H1 (cell line): ENCODE measurements around the gene SNRPD3. TPM values are rescaled to one million over a fixed set of nuclear protein-coding genes. Genes with fewer than 3 reads are reported as not detected.
"Not testable (repeated sequence)": the region's sequence is repeated elsewhere in the genome, so short reads cannot be mapped to it uniquely, and the experiment has no call there.

Source experiments
- CTCF ChIA-PET: fragments of 300-600 bp; sonication (Branson Sonifier 250); formaldehyde crosslinking; loops from one replicate; lab custom pipeline; 2021; ENCODE audit not compliant: partially characterized antibody; lab: Charles Lee
- POLR2A ChIA-PET: fragments of 300-600 bp; sonication (Branson Sonifier 250); formaldehyde crosslinking; loops from one replicate; lab custom pipeline; 2021; ENCODE audit warnings: inconsistent platforms; ENCODE audit not compliant: partially characterized antibody; lab: Charles Lee
- DNase-seq, 2 experiments: peaks; one replicate each; pipeline versions ENCODE4 v3.0.0 to v3.0.0-alpha.2; 2010 to 2022; ENCODE audit warnings: low spot score in 2 of 2, low read depth in 1 of 2, mixed read lengths in 1 of 2
- FAIRE-seq: peaks from 2 replicates; lab custom pipeline; 2011; peaks lifted over from hg19 to GRCh38; lab: Jason Lieb, UNC
- H2AFZ ChIP-seq: 2 replicates; pipeline ENCODE4 v1.8.1; 2012; ENCODE audit warnings: low read length, inconsistent platforms
- H2AK5ac ChIP-seq: 2 replicates; pipeline ENCODE4 v1.6.1; 2013; ENCODE audit warnings: low read depth, low read length
- H2BK120ac ChIP-seq: replicated peaks from 2 replicates; pipeline ENCODE3; 2013; ENCODE audit warnings: low read depth, low read length, inconsistent platforms
- H2BK12ac ChIP-seq: 2 replicates; pipeline ENCODE4 v1.6.1; 2013; ENCODE audit warnings: low read depth, low read length
- H2BK15ac ChIP-seq: 2 replicates; pipeline ENCODE4 v1.6.1; 2013; ENCODE audit warnings: low read length
- H2BK20ac ChIP-seq: 2 replicates; pipeline ENCODE4 v1.6.1; 2013; ENCODE audit warnings: low read length
- H2BK5ac ChIP-seq: 2 replicates; pipeline ENCODE4 v1.6.1; 2013; ENCODE audit warnings: low read depth, low read length
- H3K14ac ChIP-seq: 2 replicates; pipeline ENCODE4 v1.6.1; 2013; ENCODE audit warnings: inconsistent platforms; ENCODE audit not compliant: insufficient read length
- H3K18ac ChIP-seq: 2 replicates; pipeline ENCODE4 v1.6.1; 2013; ENCODE audit warnings: low read length; ENCODE audit errors: extremely low read depth
- H3K23ac ChIP-seq: 2 replicates; pipeline ENCODE4 v1.6.1; 2013; ENCODE audit warnings: inconsistent platforms; ENCODE audit not compliant: insufficient read length
- H3K23me2 ChIP-seq: 2 replicates; pipeline ENCODE4 v1.6.1; 2013; ENCODE audit warnings: low read depth, low read length
- H3K27ac ChIP-seq: 2 replicates; pipeline ENCODE4 v1.6.1; 2011; ENCODE audit warnings: low read depth, low read length, inconsistent platforms
- H3K27me3 ChIP-seq, 4 experiments: replicated peaks in 1 of 4; 1 replicate in 1 of 4; 2 replicates in 3 of 4; pipeline versions ENCODE4 v1.6.1 to v1.8.1; 2011 to 2013; ENCODE audit warnings: low read length in 3 of 4, mild to moderate bottlenecking in 3 of 4, inconsistent platforms in 2 of 4, mixed read lengths in 2 of 4, moderate library complexity in 1 of 4; ENCODE audit not compliant: control insufficient read depth in 3 of 4, insufficient read depth in 3 of 4; ENCODE audit errors: extremely low read depth in 1 of 4
- H3K36me3 ChIP-seq, 4 experiments: 2 replicates each; pipeline versions ENCODE4 v1.6.1 to v1.8.1; 2011 to 2013; ENCODE audit warnings: mild to moderate bottlenecking in 4 of 4, low read length in 3 of 4, moderate library complexity in 2 of 4, control low read depth in 1 of 4, inconsistent platforms in 1 of 4; ENCODE audit not compliant: insufficient read depth in 4 of 4, control insufficient read depth in 2 of 4
- H3K4ac ChIP-seq: replicated peaks from 2 replicates; pipeline ENCODE3; 2013; ENCODE audit warnings: low read length, low read depth, mixed read lengths, inconsistent platforms; ENCODE audit not compliant: insufficient read length
- H3K4me1 ChIP-seq, 4 experiments: replicated peaks in 1 of 4; 1 replicate in 1 of 4; 2 replicates in 3 of 4; pipeline versions ENCODE4 v1.6.1 to v1.8.1; 2011 to 2013; ENCODE audit warnings: low read length in 3 of 4, inconsistent platforms in 2 of 4, mixed read lengths in 1 of 4; ENCODE audit not compliant: insufficient read depth in 4 of 4, control insufficient read depth in 3 of 4
- H3K4me2 ChIP-seq, 2 experiments: 2 replicates each; pipeline versions ENCODE4 v1.6.1 to v1.8.1; 2011 to 2013; ENCODE audit warnings: low read depth in 2 of 2, low read length in 2 of 2, control low read depth in 1 of 2, inconsistent platforms in 1 of 2, mild to moderate bottlenecking in 1 of 2; ENCODE audit not compliant: insufficient read depth in 1 of 2
- H3K4me3 ChIP-seq, 4 experiments: fragments of 200-600, 300-600 bp in 1 of 4; sonication (generic), shearing (Covaris generic), sonication (Bioruptor Twin) in 1 of 4; 2 replicates each; pipeline versions ENCODE4 v1.5.1 to v1.8.1; 2011 to 2016; ENCODE audit warnings: low read length in 4 of 4, low read depth in 3 of 4, control low read depth in 2 of 4, inconsistent platforms in 2 of 4, mild to moderate bottlenecking in 2 of 4, mixed read lengths in 1 of 4, moderate library complexity in 1 of 4; ENCODE audit not compliant: insufficient read depth in 2 of 4; ENCODE audit errors: extremely low read depth in 1 of 4
- H3K56ac ChIP-seq: replicated peaks from 2 replicates; pipeline ENCODE3; 2013; ENCODE audit warnings: low read depth, mild to moderate bottlenecking, mixed read lengths, low read length, inconsistent platforms; ENCODE audit not compliant: insufficient read length
- H3K79me1 ChIP-seq: 2 replicates; pipeline ENCODE4 v1.6.1; 2013; ENCODE audit warnings: low read depth, low read length, control low read depth
- H3K79me2 ChIP-seq, 2 experiments: 2 replicates each; pipeline versions ENCODE4 v1.6.1 to v1.8.1; 2012 to 2013; ENCODE audit warnings: low read length in 2 of 2, mild to moderate bottlenecking in 2 of 2, inconsistent platforms in 1 of 2; ENCODE audit not compliant: insufficient read depth in 2 of 2, control insufficient read depth in 1 of 2
- H3K9ac ChIP-seq, 4 experiments: replicated peaks in 1 of 4; 1 replicate in 1 of 4; 2 replicates in 3 of 4; pipeline versions ENCODE4 v1.6.1 to v1.8.1; 2011 to 2013; ENCODE audit warnings: low read depth in 3 of 4, low read length in 3 of 4, control low read depth in 2 of 4, mild to moderate bottlenecking in 2 of 4, moderate library complexity in 2 of 4, inconsistent platforms in 1 of 4; ENCODE audit errors: extremely low read depth in 1 of 4
- H3K9me3 ChIP-seq, 2 experiments: 2 replicates each; pipeline versions ENCODE4 v1.6.1 to v1.8.1; 2012 to 2013; ENCODE audit warnings: mild to moderate bottlenecking in 2 of 2, moderate library complexity in 2 of 2, control low read depth in 1 of 2, inconsistent platforms in 1 of 2, low read depth in 1 of 2, low read length in 1 of 2, mixed read lengths in 1 of 2; ENCODE audit not compliant: insufficient read depth in 2 of 2
- H4K20me1 ChIP-seq, 2 experiments: replicated peaks in 1 of 2; 2 replicates each; pipeline versions ENCODE3 to v1.8.1; 2011 to 2013; ENCODE audit warnings: inconsistent platforms in 2 of 2, low read length in 2 of 2, mild to moderate bottlenecking in 1 of 2; ENCODE audit not compliant: insufficient read depth in 2 of 2, control insufficient read depth in 1 of 2
- H4K5ac ChIP-seq: 2 replicates; pipeline ENCODE4 v1.6.1; 2013; ENCODE audit warnings: low read length, low read depth, mixed read lengths, inconsistent platforms; ENCODE audit not compliant: insufficient read length
- H4K8ac ChIP-seq: 2 replicates; pipeline ENCODE4 v1.8.0; 2013; ENCODE audit warnings: mild to moderate bottlenecking, moderate library complexity, low read length, inconsistent platforms; ENCODE audit not compliant: insufficient read depth; ENCODE audit errors: extremely low read depth
- H4K91ac ChIP-seq: replicated peaks from 2 replicates; pipeline ENCODE3; 2013; ENCODE audit warnings: low read length, mixed read lengths, inconsistent platforms; ENCODE audit not compliant: insufficient read length
- WGBS, 2 experiments: shearing (Covaris generic) in 1 of 2; methylation state at CpG; one replicate each; pipeline versions ENCODE4 v1.1.6 to v1.1.7; 2013 to 2015; ENCODE audit warnings: low lambda C conversion rate in 2 of 2, mixed read lengths in 2 of 2, inconsistent platforms in 1 of 2, low coverage in 1 of 2, missing lambda C conversion rate in 1 of 2; ENCODE audit not compliant: insufficient replicate concordance in 2 of 2, insufficient coverage in 1 of 2, insufficient read length in 1 of 2; ENCODE audit errors: extremely low coverage in 1 of 2, missing lambda C conversion rate in 1 of 2; 5-methylcytosine and 5-hydroxymethylcytosine counted together
- polyA plus RNA-seq, 7 experiments: library from polyadenylated mRNA; depleted of rRNA in 3 of 7; stranded (reverse) in 5 of 7; unstranded in 2 of 7; fragments of >200 nt in 5 of 7; fragments of 200-250 nt in 2 of 7; gene quantifications; 1 replicate in 5 of 7; 2 replicates in 1 of 7; 4 replicates in 1 of 7; pipeline versions ENCODE4 v1.2.1 to v1.2.3, GENCODE V29; 2011 to 2013; ENCODE audit warnings: missing spikeins in 2 of 7, mixed read lengths in 2 of 7
- total RNA-seq: library from RNA; stranded (reverse); fragmentation: NEBNext Ultra II Directional; extraction: Animal tissue kit (Norgen Biotek cat#: 25700); gene quantifications from 2 replicates; pipeline ENCODE4 v1.2.1, GENCODE V29; 2021

Gene SNRPD3
- total and polyA plus RNA-seq, 2 of the 8 experiments (the other 6 are each of a cell fraction or from before 2014, with no cell fraction given) = 200 to 455 TPM

- POLR2A ChIA-PET, H4K20me1 ChIP-seq, H3K9ac ChIP-seq, CTCF ChIA-PET, H3K79me2 ChIP-seq, H3K27ac ChIP-seq, H3K36me3 ChIP-seq, H3K56ac ChIP-seq, H2BK120ac ChIP-seq, H4K91ac ChIP-seq, H2BK20ac ChIP-seq, H3K9me3 ChIP-seq, H2AFZ ChIP-seq, H4K8ac ChIP-seq, H3K23me2 ChIP-seq, H3K4me2 ChIP-seq, H3K4ac ChIP-seq, FAIRE-seq, H3K4me3 ChIP-seq, H3K18ac ChIP-seq, H2BK15ac ChIP-seq, H4K5ac ChIP-seq, H3K14ac ChIP-seq, H2BK12ac ChIP-seq, H2BK5ac ChIP-seq, H3K27me3 ChIP-seq, H3K79me1 ChIP-seq, H2AK5ac ChIP-seq, H3K23ac ChIP-seq, H3K4me1 ChIP-seq: not testable (repeated sequence)
- DNase-seq = peak in 1 of 2 experiments; percentile 54
- 70% methylated on average over 10 of the region's 15 CpGs; no CpG with 5 or more reads in 1 of the 2 experiments for WGBS, 2 experiments
These were observed 59.0 kb downstream of the SNRPD3 start for GRCh38 chr22:24614794-24615193.

- H3K9me3 ChIP-seq, H4K91ac ChIP-seq, DNase-seq, H3K4ac ChIP-seq, H4K8ac ChIP-seq, POLR2A ChIA-PET, H2BK20ac ChIP-seq, H3K4me1 ChIP-seq, H4K20me1 ChIP-seq, H3K9ac ChIP-seq, H3K4me3 ChIP-seq, H3K18ac ChIP-seq, FAIRE-seq, H3K79me1 ChIP-seq, H2AFZ ChIP-seq, H3K79me2 ChIP-seq, H3K4me2 ChIP-seq, H4K5ac ChIP-seq, H2AK5ac ChIP-seq, H2BK120ac ChIP-seq, H3K23me2 ChIP-seq, H2BK5ac ChIP-seq, H3K27me3 ChIP-seq, H3K27ac ChIP-seq, H3K36me3 ChIP-seq, H3K23ac ChIP-seq, H3K14ac ChIP-seq, H3K56ac ChIP-seq, H2BK12ac ChIP-seq, H2BK15ac ChIP-seq: not testable (repeated sequence)
- CTCF ChIA-PET = interaction anchor here (1.3 to 1.8 kb wide), 2 partner anchors 26 to 139 kb away, joined by 3 read pairs; no protein-coding TSS in a partner anchor
- 51% methylated on average over 3 of the region's 5 CpGs; no CpG with 5 or more reads in 1 of the 2 experiments for WGBS, 2 experiments
These were observed 65.4 kb downstream of the SNRPD3 start for GRCh38 chr22:24621244-24621643.
